DND-41 (cell line): Measurements from ENCODE around the gene BNC2.

Experiments used
- EZH2 ChIP-seq: IDR thresholded peaks from 3 replicates; pipeline ENCODE4 v1.6.1; 2012; ENCODE audit warnings: borderline replicate concordance, low read depth, mild to moderate bottlenecking, moderate library complexity, low read length, inconsistent platforms; ENCODE audit not compliant: severe bottlenecking
- TF ChIP-seq, protein P1 (sequence below): IDR thresholded peaks from 2 replicates; pipeline ENCODE4 v1.5.1; 2012; ENCODE audit warnings: borderline replicate concordance, low read length, moderate library complexity, mild to moderate bottlenecking; ENCODE audit not compliant: poor library complexity, severe bottlenecking; ENCODE audit errors: extremely low read depth

DNA sequence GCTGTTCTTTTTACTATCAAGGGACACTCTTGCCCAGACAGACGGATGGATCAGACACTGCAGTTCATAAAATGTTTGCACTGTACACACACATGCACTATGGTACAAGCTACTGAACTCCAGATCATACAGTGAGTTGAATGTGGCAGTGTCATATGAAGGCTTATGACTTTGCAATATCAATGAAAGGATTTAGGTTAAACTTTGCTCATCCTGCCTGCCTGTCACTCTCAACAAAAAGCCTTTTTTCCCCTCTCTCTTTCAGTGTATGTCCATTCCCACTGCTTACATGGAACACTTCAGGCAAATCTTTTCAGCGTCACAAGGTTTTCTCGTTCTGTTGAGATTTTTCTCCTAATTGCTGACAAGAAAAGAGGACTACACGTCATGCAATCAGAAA lies 97.4 kb downstream of the BNC2 start:
- TF ChIP-seq, protein P1, sequence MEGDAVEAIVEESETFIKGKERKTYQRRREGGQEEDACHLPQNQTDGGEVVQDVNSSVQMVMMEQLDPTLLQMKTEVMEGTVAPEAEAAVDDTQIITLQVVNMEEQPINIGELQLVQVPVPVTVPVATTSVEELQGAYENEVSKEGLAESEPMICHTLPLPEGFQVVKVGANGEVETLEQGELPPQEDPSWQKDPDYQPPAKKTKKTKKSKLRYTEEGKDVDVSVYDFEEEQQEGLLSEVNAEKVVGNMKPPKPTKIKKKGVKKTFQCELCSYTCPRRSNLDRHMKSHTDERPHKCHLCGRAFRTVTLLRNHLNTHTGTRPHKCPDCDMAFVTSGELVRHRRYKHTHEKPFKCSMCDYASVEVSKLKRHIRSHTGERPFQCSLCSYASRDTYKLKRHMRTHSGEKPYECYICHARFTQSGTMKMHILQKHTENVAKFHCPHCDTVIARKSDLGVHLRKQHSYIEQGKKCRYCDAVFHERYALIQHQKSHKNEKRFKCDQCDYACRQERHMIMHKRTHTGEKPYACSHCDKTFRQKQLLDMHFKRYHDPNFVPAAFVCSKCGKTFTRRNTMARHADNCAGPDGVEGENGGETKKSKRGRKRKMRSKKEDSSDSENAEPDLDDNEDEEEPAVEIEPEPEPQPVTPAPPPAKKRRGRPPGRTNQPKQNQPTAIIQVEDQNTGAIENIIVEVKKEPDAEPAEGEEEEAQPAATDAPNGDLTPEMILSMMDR, result no peak
- no peak for TF ChIP-seq EZH2
